HepG2 (cell line): ENCODE data around the gene RIPOR1. TPM values are rescaled to one million over a fixed set of nuclear protein-coding genes. Genes with fewer than 3 reads are reported as not detected.

ENCODE experiments used
- ATAC-seq: fragments of 200-7000 bp; cut with Tn5 transposase; 3 replicates; pipeline ENCODE4 v1.9.1; 2020; ENCODE audit warnings: mild to moderate bottlenecking, moderate library complexity
- BruUV-seq: library from RNA; stranded (reverse); fragments of 400-500 nt; replicated peaks from 2 replicates; lab custom pipeline; 2021; lab: Mats Ljungman, UMichigan
- CTCF ChIA-PET: fragments of 300-600 bp; formaldehyde crosslinking; extraction: SDS; loops from one replicate; lab custom pipeline; 2021; ENCODE audit warnings: low total read pairs, inconsistent platforms, low intra/inter-chr PET ratio; lab: Yijun Ruan, JAX
- POLR2A ChIA-PET: fragments of 350-600 bp; sonication (Branson Sonifier 250); formaldehyde crosslinking; loops from one replicate; lab custom pipeline; 2020; ENCODE audit warnings: antibody characterized with exemption, inconsistent platforms; lab: Yijun Ruan, JAX
- DNase-seq: peaks from one replicate; pipeline ENCODE4 v3.0.0-alpha.2; 2015; ENCODE audit warnings: low spot score
- FAIRE-seq: peaks from 3 replicates; lab custom pipeline; 2011; peaks lifted over from hg19 to GRCh38; lab: Jason Lieb, UNC
- H2AFZ ChIP-seq: one replicate; pipeline ENCODE4 v1.6.1; 2011; ENCODE audit warnings: low read length, inconsistent platforms
- H3K27ac ChIP-seq: fragments of 300-600 bp; 3 replicates; pipeline ENCODE4 v1.8.0; 2011; ENCODE audit warnings: mixed run types, mild to moderate bottlenecking, mixed read lengths, low read length, inconsistent platforms; ENCODE audit not compliant: insufficient read depth; ENCODE audit errors: extremely low read length
- H3K27me3 ChIP-seq, 2 experiments: fragments of 200-600 bp in 1 of 2; 2 replicates in 1 of 2; 3 replicates in 1 of 2; pipeline versions ENCODE4 v1.6.0 to v1.8.0; 2011; ENCODE audit warnings: low read length in 2 of 2, mild to moderate bottlenecking in 2 of 2, moderate library complexity in 2 of 2, inconsistent platforms in 1 of 2; ENCODE audit not compliant: insufficient read depth in 2 of 2, control insufficient read depth in 1 of 2
- H3K36me3 ChIP-seq, 2 experiments: fragments of 200-600 bp in 1 of 2; replicated peaks in 1 of 2; 2 replicates in 1 of 2; 3 replicates in 1 of 2; pipeline versions ENCODE4 v1.5.1 to v1.8.0; 2011; ENCODE audit warnings: low read length in 2 of 2, inconsistent platforms in 1 of 2; ENCODE audit not compliant: insufficient read depth in 2 of 2, control insufficient read depth in 1 of 2
- H3K4me1 ChIP-seq: 2 replicates; pipeline ENCODE4 v1.5.1; 2012; ENCODE audit warnings: low read length, inconsistent platforms; ENCODE audit not compliant: insufficient read depth
- H3K4me2 ChIP-seq: 2 replicates; pipeline ENCODE4 v1.6.0; 2011; ENCODE audit warnings: low read depth, low read length, inconsistent platforms
- H3K4me3 ChIP-seq, 3 experiments: fragments of 200-600 bp in 1 of 3; sonication (generic), shearing (Covaris generic) in 1 of 3; replicated peaks in 1 of 3; 2 replicates each; pipeline ENCODE4 v1.5.1; 2011 to 2016; ENCODE audit warnings: low read length in 3 of 3, inconsistent platforms in 2 of 3, low read depth in 2 of 3, mild to moderate bottlenecking in 2 of 3, control low read depth in 1 of 3, mixed read lengths in 1 of 3; ENCODE audit not compliant: insufficient read depth in 1 of 3
- H3K79me2 ChIP-seq: one replicate; pipeline ENCODE4 v1.6.1; 2011; ENCODE audit warnings: low read length, inconsistent platforms; ENCODE audit not compliant: insufficient read depth
- H3K9ac ChIP-seq: 2 replicates; pipeline ENCODE4 v1.6.0; 2011; ENCODE audit warnings: mild to moderate bottlenecking, low read depth, low read length, inconsistent platforms; ENCODE audit not compliant: insufficient read depth
- H3K9me3 ChIP-seq: 2 replicates; pipeline ENCODE4 v1.5.1; 2012; ENCODE audit warnings: mild to moderate bottlenecking, low read length
- H4K20me1 ChIP-seq: 2 replicates; pipeline ENCODE4 v1.6.0; 2011; ENCODE audit warnings: inconsistent platforms, mild to moderate bottlenecking, low read length, moderate library complexity; ENCODE audit not compliant: insufficient read depth
- XBP1 ChIP-seq: sonication (generic); formaldehyde crosslinking; IDR thresholded peaks from 2 replicates; pipeline ENCODE4 v1.5.0; 2020; ENCODE audit warnings: missing genetic modification reagents
- ZNF121 ChIP-seq: sonication (generic); formaldehyde crosslinking; IDR thresholded peaks from 2 replicates; pipeline ENCODE4 v1.5.0; 2020; ENCODE audit warnings: mild to moderate bottlenecking, missing genetic modification reagents
- ZNF770 ChIP-seq: sonication (generic); formaldehyde crosslinking; IDR thresholded peaks from 2 replicates; pipeline ENCODE4 v1.5.0; 2020; ENCODE audit warnings: mild to moderate bottlenecking, missing genetic modification reagents
- WGBS: methylation state at CpG from one replicate; pipeline ENCODE4 v1.1.6; 2017; ENCODE audit warnings: low lambda C conversion rate; 5-methylcytosine and 5-hydroxymethylcytosine counted together
- in situ Hi-C: cut with HindIII; loops from 2 replicates; pipeline ENCODE4 v1.10.0; 2017; ENCODE audit warnings: low pct_unique_long_range_greater_than_20kb; ENCODE audit not compliant: extremely low pct_ligation_motif_present
- intact Hi-C: fragments of 100-400 bp; cut with micrococcal nuclease; formaldehyde crosslinking; loops from one replicate; pipeline ENCODE4 v1.10.0; 2022; ENCODE audit not compliant: unreplicated experiment
- polyA plus RNA-seq, 8 experiments: library from polyadenylated mRNA; depleted of rRNA in 3 of 8; stranded (reverse) in 7 of 8; unstranded in 1 of 8; fragments of >200 nt; fragmentation: Illumina TruSeq in 4 of 8; extraction: Trizol in 4 of 8; gene quantifications; 2 replicates each; pipeline versions ENCODE4 v1.2.1 to v1.2.3, GENCODE V29; 2011 to 2016; ENCODE audit warnings: low read depth in 4 of 8, missing spikeins in 1 of 8, mixed read lengths in 1 of 8; ENCODE audit not compliant: insufficient read depth in 1 of 8
- total RNA-seq, 5 experiments: library from RNA; depleted of rRNA; stranded (reverse); fragments of >200 nt; fragmentation: Illumina TruSeq; extraction: Trizol; gene quantifications; 2 replicates each; pipeline ENCODE4 v1.2.3, GENCODE V29; 2016; ENCODE audit warnings: low read depth in 1 of 5
- TF ChIP-seq, protein P1 (sequence below), 2 experiments: fragments of 450-650 bp in 1 of 2; sonication (generic) in 1 of 2; formaldehyde crosslinking in 1 of 2; IDR thresholded peaks; 2 replicates each; pipeline versions ENCODE4 v1.6.1 to v1.8.0; 2016 to 2022; ENCODE audit warnings: antibody characterized with exemption in 1 of 2, mild to moderate bottlenecking in 1 of 2, missing genetic modification reagents in 1 of 2

RIPOR1 gene
- total and polyA plus RNA-seq, 2 of the 13 experiments (the other 11 are each of a cell fraction or from before 2014, with no cell fraction given) = 4.6 to 8.1 TPM

- Histone ChIP-seq H3K27ac (no peak overlapping the region), H3K79me2 (peaks cover 69% of the 10 kb centered on the region), H4K20me1 (no peaks in the 10 kb centered on the region; the same call in 1 of the 2 replicates), H2AFZ (no peak overlapping the region), H3K4me2 (peak overlapping the region; percentile 88; the same call in 1 of the 2 replicates), H3K4me3 (no peak overlapping the region), H3K36me3 (no peaks in the 10 kb centered on the region; a peak in 1 of 5 replicates)
- no peak for DNase-seq
- BruUV-seq = TSS peak; percentile 31
- CTCF ChIA-PET = no interaction called here
- TF ChIP-seq ZNF770 (CRISPR knock-in tag) (0 out of 2 replicates have a peak, but pooled peaks have one; percentile 37), ZNF121 (CRISPR knock-in tag) (peak; percentile 75), XBP1 (CRISPR knock-in tag) (no peak)
- TF ChIP-seq, protein P1, sequence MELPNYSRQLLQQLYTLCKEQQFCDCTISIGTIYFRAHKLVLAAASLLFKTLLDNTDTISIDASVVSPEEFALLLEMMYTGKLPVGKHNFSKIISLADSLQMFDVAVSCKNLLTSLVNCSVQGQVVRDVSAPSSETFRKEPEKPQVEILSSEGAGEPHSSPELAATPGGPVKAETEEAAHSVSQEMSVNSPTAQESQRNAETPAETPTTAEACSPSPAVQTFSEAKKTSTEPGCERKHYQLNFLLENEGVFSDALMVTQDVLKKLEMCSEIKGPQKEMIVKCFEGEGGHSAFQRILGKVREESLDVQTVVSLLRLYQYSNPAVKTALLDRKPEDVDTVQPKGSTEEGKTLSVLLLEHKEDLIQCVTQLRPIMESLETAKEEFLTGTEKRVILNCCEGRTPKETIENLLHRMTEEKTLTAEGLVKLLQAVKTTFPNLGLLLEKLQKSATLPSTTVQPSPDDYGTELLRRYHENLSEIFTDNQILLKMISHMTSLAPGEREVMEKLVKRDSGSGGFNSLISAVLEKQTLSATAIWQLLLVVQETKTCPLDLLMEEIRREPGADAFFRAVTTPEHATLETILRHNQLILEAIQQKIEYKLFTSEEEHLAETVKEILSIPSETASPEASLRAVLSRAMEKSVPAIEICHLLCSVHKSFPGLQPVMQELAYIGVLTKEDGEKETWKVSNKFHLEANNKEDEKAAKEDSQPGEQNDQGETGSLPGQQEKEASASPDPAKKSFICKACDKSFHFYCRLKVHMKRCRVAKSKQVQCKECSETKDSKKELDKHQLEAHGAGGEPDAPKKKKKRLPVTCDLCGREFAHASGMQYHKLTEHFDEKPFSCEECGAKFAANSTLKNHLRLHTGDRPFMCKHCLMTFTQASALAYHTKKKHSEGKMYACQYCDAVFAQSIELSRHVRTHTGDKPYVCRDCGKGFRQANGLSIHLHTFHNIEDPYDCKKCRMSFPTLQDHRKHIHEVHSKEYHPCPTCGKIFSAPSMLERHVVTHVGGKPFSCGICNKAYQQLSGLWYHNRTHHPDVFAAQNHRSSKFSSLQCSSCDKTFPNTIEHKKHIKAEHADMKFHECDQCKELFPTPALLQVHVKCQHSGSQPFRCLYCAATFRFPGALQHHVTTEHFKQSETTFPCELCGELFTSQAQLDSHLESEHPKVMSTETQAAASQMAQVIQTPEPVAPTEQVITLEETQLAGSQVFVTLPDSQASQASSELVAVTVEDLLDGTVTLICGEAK (IDR thresholded peaks at IDR 0.05) = peak; percentile 44
- TF ChIP-seq, protein P1 (CRISPR knock-in tag; IDR thresholded peaks at IDR 0.05) = peak; percentile 51; the same call in 1 of the 2 replicates
- TF ChIP-seq, all 625 proteins: peak for 3
- ATAC-seq (no peak), FAIRE-seq (no peak)
- H3K27me3 ChIP-seq = no peaks in the 10 kb centered on the region; a peak in 1 of 5 replicates
- no peak overlapping the region for H3K9ac ChIP-seq
- WGBS = 92% methylated on average over 8 of the region's 8 CpGs
- intact Hi-C loops = no loop called here
- H3K4me1 ChIP-seq = peaks cover 45% of the 10 kb centered on the region
- POLR2A ChIA-PET = no interaction called here
- in situ Hi-C loops = no loop called here
- H3K9me3 ChIP-seq = no peaks in the 10 kb centered on the region
Measured at GRCh38 chr16:67565470-67566100, 37.0 kb downstream of the RIPOR1 start.
